ENCODE data around the gene ATP1A2.
A peak's percentile ranks its signal among the peaks of the same experiment; 100 is the strongest.

The ATP1A2 gene

GRCh38 chr1:160115545-160116282 is at the start of gene ATP1A2:
Gene ATP1A2 (plus strand): TSS chr1:160115759. CDS start chr1:160115862, 103 bp downstream.
- no peak for DNase-seq (ENCODE audit: low read depth in 2 of 2, low spot score in 1 of 2)

DNA sequence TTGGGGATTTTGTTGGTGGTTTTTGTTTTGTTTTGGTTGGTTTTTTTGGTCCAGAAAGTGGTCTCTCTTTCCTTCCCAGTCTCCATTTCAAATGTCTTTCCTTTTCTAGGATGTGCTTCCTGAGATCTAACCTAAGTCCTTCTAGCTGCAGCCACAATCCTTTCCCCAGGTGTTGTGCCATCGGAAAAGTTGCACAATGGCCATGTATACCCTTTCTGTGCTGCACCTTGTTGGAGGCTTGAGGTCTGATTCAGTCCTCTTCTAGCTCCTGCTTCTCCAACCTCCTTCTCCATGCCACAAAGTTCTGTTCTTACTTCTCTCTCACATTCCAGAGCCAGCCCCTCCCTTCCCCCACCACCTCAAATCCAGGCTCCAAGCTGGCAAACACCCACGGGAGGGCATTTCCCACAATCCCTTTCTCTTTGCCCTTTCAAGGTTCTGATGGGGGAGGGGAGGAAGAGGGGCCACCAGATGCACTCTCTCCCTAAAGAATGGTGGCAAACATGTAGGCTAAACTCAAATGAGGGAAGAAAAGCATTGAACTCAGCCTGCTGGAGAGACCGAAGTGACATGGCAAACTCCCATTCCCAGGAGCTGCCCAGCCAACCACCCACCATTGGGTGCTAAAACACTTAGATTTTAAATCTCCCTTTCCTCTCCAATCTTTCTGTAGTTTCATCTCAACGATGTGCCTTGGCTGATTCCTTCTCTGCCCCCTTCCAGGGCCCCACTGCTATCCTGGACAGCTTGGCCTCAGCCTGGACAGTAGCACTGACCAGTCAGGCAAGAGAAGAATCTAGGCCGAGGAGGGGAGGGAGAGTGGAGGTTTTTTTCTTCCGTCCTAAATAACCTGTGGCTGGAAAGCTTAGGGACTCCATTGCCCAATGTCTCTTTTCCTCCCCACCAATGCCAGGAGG is 48.5 kb upstream of the ATP1A2 start:
- DNase-seq (ENCODE audit: low read depth in 2 of 2, low spot score in 1 of 2), result no peak

- no peak for DNase-seq (ENCODE audit: low read depth in 2 of 2, low spot score in 1 of 2)
Measured at GRCh38 chr1:160068225-160068624, 47.3 kb upstream of the ATP1A2 start.

GRCh38 chr1:160069460-160070231 is 45.9 kb upstream of the ATP1A2 start, which contains the start of gene KCNJ10:
Gene KCNJ10 (minus strand): TSS chr1:160070160. CDS start chr1:160042532, 27,628 bp downstream.
- no peak for DNase-seq (ENCODE audit: low read depth in 2 of 2, low spot score in 1 of 2)

DNA sequence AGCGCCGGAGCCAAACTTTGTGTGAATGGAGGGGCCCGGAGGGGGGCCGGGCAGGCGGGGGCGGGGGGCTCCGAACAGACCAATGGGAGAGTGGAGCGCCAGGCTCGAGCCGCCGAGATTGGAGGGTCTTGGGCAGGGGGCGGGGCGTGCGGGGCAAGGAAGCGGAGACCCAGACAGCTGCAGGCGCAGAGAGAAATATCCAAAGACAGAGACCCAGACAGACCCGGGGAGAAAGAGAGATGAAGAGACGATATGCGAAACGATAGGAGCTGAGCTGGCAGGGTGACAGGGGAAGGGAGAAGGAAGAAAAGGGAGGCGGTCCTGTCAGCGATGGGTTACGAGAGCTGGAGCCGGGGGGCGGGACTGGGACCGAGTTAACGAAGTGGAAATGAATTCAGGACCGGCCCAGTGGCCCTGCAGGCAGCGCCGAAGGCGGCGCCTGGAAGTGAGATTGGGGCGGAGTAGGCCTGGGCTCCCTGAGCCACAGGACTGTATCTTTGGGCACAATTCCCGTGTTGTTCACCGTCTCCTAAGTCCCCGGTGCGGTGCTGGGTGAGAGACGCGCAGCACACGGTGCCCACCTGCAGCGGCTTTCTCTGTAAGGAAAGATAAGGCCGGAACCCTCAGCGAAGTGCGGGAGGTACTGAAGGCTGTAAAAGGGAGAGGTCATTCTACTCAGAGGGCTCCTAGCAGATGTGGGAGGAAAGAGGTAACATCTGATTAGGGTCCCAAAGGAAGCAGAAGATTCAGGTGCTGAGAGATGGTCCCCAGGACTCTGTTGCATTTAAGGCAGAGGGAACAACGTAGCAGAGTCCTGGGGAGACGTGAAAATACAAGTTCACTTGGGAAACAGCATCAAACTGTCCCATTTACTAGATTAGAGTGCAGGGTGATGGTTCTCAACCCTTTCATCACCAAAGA is 45.1 kb upstream of the ATP1A2 start:
- peak; percentile 58 for DNase-seq (ENCODE audit: low read depth in 2 of 2, low spot score in 1 of 2)

- no peak for DNase-seq (ENCODE audit: low read depth in 2 of 2, low spot score in 1 of 2)
Measured at GRCh38 chr1:160071289-160071688, 44.3 kb upstream of the ATP1A2 start.

GRCh38 chr1:160074865-160075264 is 40.7 kb upstream of the ATP1A2 start:
- no peak for DNase-seq (ENCODE audit: low read depth in 2 of 2, low spot score in 1 of 2)

- no peak for DNase-seq (ENCODE audit: low read depth in 2 of 2, low spot score in 1 of 2)
Measured at GRCh38 chr1:160075836-160076235, 39.7 kb upstream of the ATP1A2 start.

- no peak for DNase-seq (ENCODE audit: low read depth in 2 of 2, low spot score in 1 of 2)
Measured at GRCh38 chr1:160076295-160076694, 39.3 kb upstream of the ATP1A2 start.

GRCh38 chr1:160077486-160077885 is 38.1 kb upstream of the ATP1A2 start:
- no peak for DNase-seq (ENCODE audit: low read depth in 2 of 2, low spot score in 1 of 2)

DNA sequence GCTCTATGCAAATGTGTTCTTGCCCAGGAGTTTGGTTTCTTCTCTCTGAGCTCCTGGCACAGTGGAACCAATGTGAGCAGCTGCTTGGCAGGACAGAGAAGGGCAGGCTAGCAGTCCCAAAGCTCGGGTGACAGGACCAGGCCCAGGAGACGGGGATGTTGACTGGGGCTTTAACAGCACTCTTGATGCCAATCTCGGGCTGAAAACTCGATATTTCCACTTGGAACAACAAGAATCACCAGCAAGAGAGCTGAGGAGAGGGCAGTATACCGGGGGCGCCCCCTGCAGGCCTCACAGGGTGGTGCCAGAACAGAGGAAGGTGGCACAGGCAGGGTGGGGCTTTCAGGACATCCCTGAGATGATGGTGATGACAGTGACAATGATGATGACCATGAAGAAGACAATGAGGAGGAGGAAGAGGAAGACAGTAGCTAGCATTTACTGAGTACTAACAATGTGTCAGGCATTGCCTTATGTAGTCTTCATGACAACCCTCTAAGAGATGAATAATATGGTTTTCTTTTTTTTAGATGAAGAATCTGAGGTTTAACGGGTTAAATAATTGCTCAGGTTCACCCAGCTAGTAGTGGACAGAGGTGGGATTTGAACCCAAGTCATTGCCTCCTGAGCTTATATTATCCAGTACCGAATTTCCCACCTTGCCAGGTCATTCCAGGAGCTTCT is 36.9 kb upstream of the ATP1A2 start:
- peak in 1 of 2 donors; percentile 44 for DNase-seq (ENCODE audit: low read depth in 2 of 2, low spot score in 1 of 2)

- no peak for DNase-seq (ENCODE audit: low read depth in 2 of 2, low spot score in 1 of 2)
Measured at GRCh38 chr1:160079448-160079847, 36.1 kb upstream of the ATP1A2 start.

DNA sequence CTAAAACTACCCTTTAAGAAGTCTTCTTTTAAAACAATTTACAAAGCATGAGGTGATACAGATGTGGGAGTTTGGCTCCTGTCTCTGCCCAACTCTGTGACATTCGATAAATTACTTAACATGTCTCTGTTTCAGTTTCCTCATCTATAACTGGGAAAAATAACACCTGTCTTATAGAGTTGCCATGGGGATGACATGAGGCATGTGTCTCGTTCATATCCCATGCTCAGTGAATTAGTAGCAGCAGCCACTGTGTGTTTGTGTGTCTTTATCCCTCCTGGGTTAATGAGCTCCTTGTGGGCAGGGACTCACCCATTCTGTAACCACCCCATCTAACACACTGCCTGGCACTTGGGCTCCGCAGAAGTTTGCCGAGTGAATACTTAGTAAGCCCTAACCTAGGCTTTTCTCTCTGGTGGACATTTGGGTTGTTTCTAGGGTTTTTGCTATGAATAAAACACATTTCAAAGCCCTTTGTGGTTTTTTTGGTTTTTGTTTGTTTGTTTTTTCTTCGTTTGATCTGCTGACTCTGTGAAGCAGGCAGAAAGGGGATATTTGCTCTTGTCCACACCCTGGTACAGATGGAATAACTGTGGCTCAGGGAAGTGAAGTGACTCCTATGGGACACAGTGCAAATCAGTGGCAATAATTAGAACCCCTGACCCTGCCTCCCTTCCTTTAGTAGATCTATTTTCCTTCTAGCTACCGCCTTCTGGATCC is 35.0 kb upstream of the ATP1A2 start:
- DNase-seq (ENCODE audit: low read depth in 2 of 2, low spot score in 1 of 2), result no peak

- DNase-seq (ENCODE audit: low read depth in 2 of 2, low spot score in 1 of 2), result no peak
Measured at GRCh38 chr1:160081261-160081936, 34.2 kb upstream of the ATP1A2 start, which contains the start of gene KCNJ9. Gene KCNJ9 (plus strand): TSS chr1:160081538. CDS start chr1:160084031, 2,493 bp downstream.

DNA sequence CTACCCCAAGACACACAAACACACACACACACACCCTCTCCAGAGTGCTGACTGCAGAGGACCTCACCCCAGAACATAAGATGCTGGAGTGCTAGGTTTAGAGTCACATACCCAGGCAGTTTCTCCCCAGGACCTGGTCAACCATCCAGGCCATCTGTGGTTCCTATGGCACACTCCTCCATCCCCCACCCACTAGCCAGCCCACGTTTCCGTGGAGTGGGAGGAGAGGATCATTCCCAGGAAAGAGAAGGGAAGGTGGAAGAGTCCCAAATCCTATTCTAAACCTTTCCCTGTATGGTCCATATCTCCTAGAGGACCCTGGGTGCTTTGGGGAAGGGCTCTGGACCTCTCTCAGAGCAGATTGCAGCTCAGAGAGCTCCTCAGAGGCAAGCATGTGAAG is 33.1 kb upstream of the ATP1A2 start:
- DNase-seq (ENCODE audit: low read depth in 2 of 2, low spot score in 1 of 2), result no peak

- no peak for DNase-seq (ENCODE audit: low read depth in 2 of 2, low spot score in 1 of 2)
Measured at GRCh38 chr1:160082926-160083325, 32.6 kb upstream of the ATP1A2 start.

DNA sequence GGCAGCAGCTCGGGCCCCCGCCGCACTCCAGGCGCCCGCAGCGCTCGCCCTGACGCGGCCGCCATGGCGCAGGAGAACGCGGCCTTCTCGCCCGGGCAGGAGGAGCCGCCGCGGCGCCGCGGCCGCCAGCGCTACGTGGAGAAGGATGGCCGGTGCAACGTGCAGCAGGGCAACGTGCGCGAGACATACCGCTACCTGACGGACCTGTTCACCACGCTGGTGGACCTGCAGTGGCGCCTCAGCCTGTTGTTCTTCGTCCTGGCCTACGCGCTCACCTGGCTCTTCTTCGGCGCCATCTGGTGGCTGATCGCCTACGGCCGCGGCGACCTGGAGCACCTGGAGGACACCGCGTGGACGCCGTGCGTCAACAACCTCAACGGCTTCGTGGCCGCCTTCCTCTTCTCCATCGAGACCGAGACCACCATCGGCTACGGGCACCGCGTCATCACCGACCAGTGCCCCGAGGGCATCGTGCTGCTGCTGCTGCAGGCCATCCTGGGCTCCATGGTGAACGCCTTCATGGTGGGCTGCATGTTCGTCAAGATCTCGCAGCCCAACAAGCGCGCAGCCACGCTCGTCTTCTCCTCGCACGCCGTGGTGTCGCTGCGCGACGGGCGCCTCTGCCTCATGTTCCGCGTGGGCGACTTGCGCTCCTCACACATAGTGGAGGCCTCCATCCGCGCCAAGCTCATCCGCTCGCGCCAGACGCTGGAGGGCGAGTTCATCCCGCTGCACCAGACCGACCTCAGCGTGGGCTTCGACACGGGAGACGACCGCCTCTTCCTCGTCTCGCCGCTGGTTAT is 31.4 kb upstream of the ATP1A2 start:
- DNase-seq (ENCODE audit: low read depth in 2 of 2, low spot score in 1 of 2), result peak; percentile 40 to 47
